Hematopoietic multipotent progenitor cell treated with erythropoietin and hydrocortisone succinate and interleukin-3 and kit ligand, for 8 days (in vitro differentiated cells): ENCODE results near the gene NT5C1B.

Source experiments
- DNase-seq: peaks from one replicate; pipeline ENCODE4 v3.0.0-alpha.2; 2015

The NT5C1B gene

GRCh38 chr2:18550433-18550832, 38.9 kb downstream of the NT5C1B start:
- peak; percentile 66 for DNase-seq

DNA sequence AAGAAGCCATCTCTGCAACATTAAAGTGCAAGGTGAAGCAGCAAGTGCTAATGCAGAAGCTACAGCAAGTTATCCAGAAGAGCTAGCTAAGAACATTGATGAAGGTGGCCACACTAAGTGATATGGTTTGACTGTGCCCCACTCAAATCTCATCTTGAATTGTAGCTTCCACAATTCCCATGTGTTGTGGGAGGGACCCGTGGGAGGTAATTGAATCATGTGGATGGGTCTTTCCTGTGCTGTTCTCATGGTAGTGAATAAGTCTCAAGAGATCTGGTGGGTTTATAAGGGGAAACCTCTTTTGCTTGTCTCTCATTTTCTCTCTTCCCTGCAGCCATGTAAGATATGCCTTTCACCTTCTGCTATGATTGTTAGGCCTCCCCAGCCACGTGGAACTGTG, 40.3 kb downstream of the NT5C1B start:
- DNase-seq, result no peak

GRCh38 chr2:18548621-18549020, 40.7 kb downstream of the NT5C1B start:
- DNase-seq, result peak; percentile 83

GRCh38 chr2:18546567-18546966, 42.8 kb downstream of the NT5C1B start:
- DNase-seq, result no peak

DNA sequence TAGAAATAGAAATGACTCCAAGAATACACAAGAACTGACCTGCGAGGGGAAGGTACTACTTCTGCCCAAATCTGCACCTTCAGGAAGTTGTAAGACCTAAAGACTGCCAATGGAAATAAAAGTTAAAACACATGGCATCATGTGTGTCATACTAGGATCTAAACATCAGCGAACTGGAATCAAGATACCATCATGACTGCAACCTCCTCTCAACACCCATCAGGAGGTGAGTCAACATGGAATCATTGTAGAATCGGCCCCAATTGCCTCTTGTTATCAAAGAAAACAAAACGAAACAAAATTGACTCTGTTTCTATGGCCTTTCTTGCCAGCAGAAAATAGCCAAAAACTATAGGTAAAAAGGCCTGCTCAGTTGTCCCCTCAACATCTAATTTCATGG, 44.0 kb downstream of the NT5C1B start:
- no peak for DNase-seq

GRCh38 chr2:18544171-18544570, 45.2 kb downstream of the NT5C1B start:
- DNase-seq, result no peak

DNA sequence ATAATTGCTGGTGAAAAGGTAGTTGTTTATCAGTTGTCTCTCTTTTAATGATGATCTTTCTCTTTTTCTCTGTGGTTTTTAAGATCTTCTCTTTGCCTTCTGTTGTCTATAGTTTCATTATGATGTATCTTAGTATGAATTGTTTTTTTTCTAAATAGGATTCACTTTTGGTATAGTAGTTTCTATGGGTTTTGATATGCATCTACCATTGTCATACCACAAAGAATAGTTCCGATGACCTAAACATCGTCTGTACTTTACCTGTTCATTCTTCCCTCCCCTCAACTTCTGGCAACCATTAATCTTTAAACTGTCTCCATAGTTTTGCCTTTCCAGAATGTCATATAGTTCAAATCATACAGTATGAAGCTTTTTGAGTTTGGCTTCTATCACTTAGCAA, 48.5 kb downstream of the NT5C1B start:
- DNase-seq, result no peak

DNA sequence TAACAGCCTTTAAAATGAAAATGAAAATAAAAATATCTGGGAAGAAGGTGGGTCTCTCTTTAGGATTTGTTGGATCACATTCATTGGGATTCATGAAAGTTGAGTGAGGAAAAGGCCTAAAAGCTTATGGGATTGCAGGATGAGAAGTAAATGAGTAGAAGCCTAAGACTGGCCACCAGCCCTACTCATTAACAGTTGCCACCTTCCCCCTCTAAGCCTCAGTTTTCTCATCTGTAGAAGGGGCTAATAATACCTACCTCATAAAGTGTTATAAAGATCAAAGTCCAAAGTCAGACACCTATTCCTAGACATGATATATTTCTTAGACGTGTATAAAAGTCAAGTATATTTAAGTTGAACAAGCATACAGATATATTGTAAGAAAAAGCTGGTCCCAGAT, 52.7 kb downstream of the NT5C1B start:
- no peak for DNase-seq

DNA sequence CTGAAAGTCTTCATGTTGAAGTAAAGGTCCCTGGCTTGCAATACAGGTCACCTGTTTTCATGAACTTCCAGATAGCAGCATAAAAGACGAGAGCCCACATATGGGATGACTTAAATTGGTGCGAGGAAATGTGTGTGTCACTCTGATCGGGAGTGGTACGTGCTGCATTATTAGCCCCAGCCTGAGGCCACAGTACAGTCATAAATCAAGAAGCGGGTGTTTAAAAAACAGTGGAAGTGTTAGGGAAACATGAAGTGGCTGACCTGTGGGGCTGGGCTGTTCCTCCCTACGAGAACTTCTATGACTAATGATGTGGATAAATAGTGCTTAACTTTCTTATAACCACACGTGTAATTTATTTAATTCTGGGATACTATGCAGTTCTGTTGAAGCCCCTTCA, 53.3 kb downstream of the NT5C1B start:
- DNase-seq, result no peak

DNA sequence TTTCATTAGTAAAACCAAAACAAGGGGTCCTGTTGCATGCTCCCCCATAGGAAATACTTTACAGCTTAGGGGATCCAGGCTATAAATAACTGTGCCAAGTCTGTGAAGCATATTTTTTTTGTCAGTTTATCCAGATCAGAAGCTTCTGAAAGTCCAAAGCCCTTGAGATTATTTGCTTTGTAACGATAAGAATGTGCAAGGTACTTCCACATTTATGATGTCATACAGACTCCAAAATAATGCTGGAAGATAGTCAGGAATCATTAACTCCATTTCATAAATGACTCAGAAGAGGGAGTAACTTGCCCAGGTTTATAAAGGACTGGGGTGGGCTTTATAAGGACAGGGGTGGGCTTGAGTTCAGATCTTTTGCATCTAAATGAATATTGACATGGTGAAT, 58.2 kb downstream of the NT5C1B start:
- no peak for DNase-seq

GRCh38 chr2:18527822-18528221, 61.5 kb downstream of the NT5C1B start:
- DNase-seq, result no peak

- DNase-seq, result no peak
Observed at GRCh38 chr2:18527326-18527725, 62.0 kb downstream of the NT5C1B start.

GRCh38 chr2:18526429-18526828, 62.9 kb downstream of the NT5C1B start:
- DNase-seq, result no peak

DNA sequence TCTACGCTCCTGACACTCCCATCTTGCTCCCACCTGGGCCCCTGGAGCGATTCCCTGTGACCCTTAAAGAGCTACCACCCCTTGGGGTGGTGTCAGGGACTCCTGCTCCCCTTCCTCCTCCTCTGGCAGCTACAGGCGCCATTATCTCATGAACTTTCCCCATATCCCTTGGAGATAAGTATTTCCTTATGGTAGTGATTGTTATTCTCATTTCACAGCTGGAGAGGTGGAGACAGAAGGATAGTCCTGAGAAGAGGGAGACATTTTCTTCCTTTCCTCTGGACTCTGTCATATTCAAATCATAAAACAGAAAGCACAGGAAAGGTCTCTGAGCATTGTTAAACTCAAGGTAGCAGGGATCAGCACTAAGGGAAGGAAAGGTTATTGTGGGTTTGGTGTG, 63.5 kb downstream of the NT5C1B start:
- no peak for DNase-seq

DNA sequence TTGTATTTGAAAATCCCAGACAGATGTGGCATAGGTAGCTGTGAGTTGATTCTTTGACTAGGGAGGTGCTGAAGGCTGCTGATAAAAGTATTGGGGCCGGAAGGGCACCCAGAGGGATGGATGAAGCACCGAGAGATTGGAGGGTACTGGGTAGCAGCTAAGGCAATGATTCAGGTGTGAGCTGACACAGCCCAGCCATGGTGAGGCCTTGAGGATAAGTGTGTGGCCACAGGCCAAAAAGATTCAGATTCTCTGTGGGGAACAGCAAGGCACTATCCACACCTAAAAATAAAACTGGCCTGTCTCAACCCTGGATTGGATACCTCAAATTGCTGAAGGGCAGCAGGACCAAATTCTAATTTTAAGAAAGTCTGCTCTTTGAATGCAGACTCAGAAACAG, 64.1 kb downstream of the NT5C1B start:
- DNase-seq, result no peak

GRCh38 chr2:18522484-18523146, 66.8 kb downstream of the NT5C1B start:
- no peak for DNase-seq

- DNase-seq, result peak; percentile 77
Observed at GRCh38 chr2:18520451-18521425, 68.6 kb downstream of the NT5C1B start.

DNA sequence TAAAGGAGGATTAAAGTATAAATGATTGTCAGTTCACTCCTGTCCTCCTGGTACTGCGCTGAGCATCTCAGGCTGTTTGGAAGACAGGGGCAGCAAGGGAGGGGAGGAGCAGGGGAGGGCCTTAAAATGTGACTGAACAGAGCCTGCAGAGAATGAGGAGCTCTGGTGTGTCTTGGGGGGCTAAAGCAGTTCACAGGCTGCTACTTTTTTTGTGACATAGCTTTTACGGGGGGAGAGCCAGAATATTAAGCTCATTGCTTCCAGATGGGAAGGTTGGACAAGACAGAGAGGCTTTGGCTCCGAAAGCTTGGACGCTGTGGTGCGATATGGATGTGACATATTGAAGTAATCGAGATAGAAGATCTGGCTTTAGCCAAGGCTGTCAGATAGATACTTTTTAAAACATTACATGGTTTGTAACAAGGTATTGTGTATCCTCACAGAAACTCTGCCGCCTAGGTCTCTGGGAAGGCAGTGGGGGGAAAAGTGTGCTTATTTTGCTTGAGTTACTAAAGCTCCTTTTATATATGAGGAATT, 69.4 kb downstream of the NT5C1B start:
- DNase-seq, result no peak

DNA sequence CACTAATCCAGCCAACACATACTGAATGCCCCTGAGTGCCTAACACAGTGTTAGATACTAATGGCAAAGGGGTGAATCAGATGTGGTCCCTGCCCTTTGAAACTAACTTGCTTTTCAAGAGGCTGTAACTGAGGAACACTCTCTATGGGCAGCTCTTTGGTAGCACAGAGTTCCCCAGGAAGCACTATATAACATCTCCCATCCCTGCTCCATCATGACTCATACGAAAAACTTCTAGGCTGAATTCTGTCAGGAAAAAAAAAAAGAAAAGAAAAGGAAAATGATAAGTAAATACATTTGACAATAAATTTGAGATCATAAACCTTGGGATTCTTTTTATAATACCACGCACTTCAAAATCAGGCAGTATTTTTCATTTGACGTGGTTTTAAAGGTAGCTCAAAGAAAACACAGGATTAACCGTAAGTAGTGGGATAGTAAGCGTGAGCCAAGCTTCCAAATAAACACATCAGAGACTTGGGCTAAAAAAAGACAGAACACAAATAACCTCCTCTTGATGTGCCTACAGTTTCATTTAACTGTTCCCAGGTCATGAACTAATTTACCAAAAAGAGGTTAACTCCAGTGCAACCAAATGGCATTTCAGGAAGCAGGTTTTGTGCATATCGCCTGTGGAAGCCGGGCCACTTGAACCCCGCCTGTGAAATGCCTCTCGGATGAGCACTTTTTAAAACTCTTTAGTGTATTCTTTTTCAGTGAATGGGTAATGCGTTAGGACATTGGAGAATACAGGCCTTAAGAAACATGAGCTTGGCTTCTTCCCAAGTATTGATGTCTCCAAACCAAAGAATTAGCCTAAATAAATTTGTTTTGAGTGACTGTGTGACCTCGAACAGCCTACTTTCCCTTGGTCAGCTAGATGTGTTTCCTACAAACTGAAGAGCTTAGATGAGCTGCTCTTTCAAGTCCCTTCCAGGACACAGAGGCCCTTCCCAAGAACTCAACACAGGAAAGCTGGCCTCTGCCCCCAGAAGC, 71.0 kb downstream of the NT5C1B start:
- no peak for DNase-seq

- DNase-seq, result peak; percentile 66
Observed at GRCh38 chr2:18517386-18517785, 72.0 kb downstream of the NT5C1B start.

GRCh38 chr2:18516112-18516511, 73.3 kb downstream of the NT5C1B start:
- DNase-seq, result peak; percentile 86
